ENCODE measurements around the gene SLC16A7.
"Not testable (repeated sequence)": the region's sequence is repeated elsewhere in the genome, so short reads cannot be mapped to it uniquely, and the experiment has no call there.

Gene SLC16A7

DNA sequence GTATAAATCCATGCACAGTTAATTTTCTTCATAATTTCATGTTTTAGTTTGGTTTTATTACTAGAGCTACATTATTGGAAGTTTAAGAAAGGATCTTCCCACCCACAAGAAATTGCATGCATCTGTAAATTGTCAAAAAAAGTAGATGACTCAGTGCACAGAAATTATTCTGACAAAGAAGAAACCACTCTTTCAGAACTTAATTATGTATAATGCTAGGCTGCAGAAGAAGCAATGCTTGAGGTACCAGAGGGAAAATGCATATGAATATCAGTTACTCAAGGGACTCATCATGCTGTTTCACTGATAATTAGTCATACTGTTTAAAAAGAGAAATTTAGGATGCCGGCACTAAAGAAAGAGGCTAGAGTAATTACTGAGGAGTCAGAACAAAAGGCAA lies 147.0 kb downstream of the SLC16A7 start:
- DNase-seq: no peak

GRCh38 chr12:59744564-59744963 lies 148.7 kb downstream of the SLC16A7 start:
- no peak for DNase-seq

DNA sequence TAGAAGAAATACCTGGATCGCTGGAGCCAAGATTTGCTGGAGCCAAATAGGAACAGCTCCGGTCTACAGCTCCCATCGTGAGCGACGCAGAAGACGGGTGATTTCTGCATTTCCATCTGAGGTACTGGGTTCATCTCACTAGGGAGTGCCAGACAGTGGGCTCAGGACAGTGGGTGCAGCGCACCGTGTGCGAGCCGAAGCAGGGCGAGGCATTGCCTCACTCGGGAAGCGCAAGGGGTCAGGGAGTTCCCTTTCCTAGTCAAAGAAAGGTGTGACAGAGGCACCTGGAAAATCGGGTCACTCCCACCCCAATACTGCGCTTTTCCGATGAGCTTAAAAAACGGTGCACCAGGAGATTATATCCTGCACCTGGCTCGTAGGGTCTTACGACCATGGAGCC lies 155.3 kb downstream of the SLC16A7 start:
- DNase-seq: not testable (repeated sequence)

GRCh38 chr12:59761542-59761941 lies 165.7 kb downstream of the SLC16A7 start:
- no peak for DNase-seq

DNA sequence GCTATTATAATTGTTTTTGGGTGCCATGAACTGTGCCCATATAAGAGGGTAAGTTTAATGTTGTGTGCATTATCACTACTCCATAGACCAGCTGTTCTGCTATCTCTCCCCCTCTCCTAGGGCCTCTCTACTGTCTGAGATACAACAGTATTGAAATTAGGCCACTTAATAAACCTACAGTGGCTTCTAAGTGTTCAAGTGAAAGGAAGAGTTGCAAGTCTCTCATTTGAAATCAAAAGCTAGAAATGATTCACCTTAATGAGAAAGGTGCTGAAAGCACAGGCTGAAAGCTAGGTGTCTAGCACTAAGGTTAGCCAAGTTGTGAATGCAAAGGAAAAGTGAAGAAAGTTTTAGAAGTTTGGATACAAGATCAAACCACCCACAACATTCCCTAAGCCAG lies 168.0 kb downstream of the SLC16A7 start:
- DNase-seq: no peak

GRCh38 chr12:59768031-59768430 lies 172.2 kb downstream of the SLC16A7 start:
- DNase-seq: no peak

DNA sequence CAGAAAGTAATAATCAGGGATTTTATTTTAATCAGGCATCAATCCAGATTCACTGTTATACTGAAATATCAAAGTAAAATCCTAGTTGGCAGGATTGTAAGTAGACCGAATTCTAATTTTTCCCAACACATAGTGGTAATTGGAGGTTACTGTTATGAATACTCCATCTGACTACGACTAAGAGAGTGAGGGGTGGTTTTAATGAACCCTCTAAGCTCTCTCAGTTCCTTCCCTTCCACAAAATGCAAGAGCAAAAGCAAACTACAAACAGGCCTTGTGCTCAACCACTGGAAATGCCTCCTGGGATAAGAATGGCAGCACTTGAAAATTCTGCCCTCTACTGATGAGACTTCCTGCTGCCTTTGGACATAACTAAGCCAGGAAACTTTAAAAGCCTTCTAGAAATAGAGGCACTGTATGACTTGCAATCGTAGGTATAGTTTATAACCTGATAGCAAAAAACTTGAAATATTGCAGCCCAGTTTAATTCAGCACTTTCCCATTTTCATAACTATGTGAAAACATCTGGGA lies 184.8 kb downstream of the SLC16A7 start:
- DNase-seq: no peak

DNA sequence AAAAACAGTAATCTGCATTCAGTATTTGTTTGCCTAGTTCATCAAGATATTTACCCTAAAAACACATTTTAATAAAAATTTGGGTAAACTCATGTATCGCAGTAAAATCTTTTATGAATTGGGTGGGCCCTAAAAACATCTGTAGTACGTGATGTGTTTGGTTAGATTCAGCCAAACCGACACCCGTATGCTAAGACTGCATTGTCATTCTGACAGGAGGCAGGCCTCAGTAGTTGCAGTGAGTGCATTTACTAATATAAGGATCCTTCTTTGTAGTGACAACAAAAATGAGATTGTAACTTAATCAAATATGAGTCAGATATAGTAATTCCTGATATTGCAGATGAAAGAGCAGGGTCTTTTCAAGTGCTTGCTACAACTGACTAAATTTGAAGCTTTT lies 191.8 kb downstream of the SLC16A7 start:
- DNase-seq: no peak

DNA sequence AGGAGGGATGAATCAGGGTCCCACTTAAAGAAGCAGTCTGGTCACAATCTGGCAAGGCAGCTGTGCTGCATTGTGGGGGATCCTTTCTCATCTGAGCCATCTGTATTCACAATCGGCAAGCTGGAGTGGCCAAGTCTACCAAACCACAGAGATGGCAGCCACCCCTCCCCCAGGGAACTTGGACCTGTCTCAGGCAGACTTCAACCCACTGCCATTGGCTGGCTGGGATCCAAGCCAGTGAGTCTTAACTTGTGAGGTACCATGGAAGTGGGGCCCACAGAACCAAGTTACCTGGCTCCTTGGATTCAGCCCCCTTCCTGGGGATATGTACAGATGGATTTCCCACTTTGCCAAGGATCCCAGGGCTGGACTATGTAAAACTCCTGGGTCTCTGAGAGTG lies 196.8 kb downstream of the SLC16A7 start:
- DNase-seq: no peak

- DNase-seq: no peak
Observed at GRCh38 chr12:59803735-59804134, 207.9 kb downstream of the SLC16A7 start.

GRCh38 chr12:59808317-59808910 lies 212.6 kb downstream of the SLC16A7 start:
- no peak for DNase-seq

DNA sequence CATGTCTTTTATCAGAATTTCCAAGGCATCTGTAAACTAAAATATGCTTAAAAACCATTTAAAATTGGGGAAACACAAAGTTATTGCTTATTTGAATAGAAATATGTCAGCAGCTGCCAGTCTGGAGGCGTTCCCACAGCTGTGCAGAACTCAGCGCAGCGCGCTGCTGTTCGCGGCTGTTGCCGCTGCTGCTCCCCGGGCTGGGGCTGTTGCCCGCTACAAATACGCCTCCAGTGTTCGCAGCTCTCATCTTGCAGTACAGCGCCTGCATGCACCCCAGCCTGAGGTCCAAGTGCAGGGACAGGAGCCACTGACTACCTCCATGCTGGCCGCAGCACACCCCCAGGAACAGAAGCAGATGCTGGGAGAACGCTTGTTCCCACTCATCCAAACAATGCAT lies 216.2 kb downstream of the SLC16A7 start:
- no peak for DNase-seq

DNA sequence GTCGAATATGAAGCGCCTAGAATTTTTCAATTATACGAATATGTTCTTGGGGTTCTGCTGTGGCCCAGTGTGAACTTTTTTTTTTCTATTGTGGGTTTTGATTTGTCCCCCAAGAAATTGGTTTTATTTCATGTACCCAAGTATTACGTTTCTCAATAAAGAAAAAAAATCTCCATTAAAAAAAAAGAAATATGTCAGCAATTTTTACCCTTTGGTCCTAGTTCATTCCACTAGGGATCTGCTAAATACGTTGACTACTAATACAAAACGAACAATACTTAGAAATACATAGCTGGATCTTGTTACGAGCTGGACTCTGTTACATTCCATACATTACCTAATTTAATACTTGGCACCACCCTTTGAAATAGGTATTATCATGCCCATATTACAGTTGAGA lies 216.9 kb downstream of the SLC16A7 start:
- DNase-seq: no peak

- DNase-seq: no peak
Observed at GRCh38 chr12:59820594-59821011, 224.8 kb downstream of the SLC16A7 start.

DNA sequence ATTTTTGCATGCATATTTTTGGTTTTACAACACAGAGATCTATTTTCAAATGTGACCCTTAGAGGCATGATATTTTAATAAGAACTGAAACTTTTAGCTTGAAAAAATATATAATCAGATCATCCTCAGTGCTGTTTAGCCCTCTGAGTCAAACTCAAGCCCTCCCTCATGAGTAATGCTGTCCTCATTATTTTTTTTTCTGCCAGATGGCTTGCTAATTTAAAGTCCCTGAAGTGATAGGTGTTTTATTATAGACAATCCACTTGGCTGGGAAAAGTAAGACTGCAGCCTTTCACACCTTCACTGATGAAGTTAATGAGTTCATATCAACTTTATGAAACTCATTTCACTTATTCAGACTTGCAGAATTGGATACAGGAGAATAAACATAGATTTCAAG lies 227.7 kb downstream of the SLC16A7 start:
- DNase-seq: no peak

GRCh38 chr12:59827767-59828166 lies 231.9 kb downstream of the SLC16A7 start:
- DNase-seq: no peak

DNA sequence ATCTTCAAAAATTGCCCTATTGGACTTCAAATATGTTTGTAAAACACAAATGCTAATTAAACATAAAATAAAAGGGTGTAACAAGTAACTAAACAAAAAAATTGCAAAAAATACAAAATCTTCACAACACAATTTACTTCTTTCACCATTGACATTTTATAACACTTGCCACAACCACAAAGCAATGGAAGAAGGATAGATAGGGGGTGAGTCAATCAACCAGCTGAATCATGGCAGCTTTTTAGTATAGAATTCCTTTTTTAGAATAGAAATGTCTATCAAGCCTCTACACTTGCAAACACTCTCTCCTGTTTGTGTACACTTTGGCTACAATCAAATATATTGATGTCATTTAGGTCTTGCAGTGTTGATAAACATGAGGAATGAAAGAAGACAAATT lies 232.7 kb downstream of the SLC16A7 start:
- no peak for DNase-seq

DNA sequence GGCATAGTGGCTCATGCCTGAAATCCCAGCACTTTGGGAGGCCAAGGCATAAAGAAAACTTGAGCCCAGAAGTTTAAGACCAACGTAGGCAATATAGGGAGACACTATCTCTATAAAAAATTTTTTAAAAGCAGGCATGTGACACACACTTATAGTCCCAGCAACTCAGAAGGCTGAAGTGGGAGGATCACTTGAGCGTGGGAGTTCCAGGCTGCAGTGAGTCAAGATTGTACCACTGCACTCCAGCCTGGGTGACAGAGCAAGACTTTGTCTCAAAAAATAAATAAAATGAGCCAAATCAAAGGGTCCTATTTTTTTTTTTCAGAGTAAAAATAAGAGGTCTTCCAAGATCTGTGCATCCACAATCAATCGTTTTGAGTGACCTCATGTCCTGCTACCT lies 237.6 kb downstream of the SLC16A7 start:
- no peak for DNase-seq

DNA sequence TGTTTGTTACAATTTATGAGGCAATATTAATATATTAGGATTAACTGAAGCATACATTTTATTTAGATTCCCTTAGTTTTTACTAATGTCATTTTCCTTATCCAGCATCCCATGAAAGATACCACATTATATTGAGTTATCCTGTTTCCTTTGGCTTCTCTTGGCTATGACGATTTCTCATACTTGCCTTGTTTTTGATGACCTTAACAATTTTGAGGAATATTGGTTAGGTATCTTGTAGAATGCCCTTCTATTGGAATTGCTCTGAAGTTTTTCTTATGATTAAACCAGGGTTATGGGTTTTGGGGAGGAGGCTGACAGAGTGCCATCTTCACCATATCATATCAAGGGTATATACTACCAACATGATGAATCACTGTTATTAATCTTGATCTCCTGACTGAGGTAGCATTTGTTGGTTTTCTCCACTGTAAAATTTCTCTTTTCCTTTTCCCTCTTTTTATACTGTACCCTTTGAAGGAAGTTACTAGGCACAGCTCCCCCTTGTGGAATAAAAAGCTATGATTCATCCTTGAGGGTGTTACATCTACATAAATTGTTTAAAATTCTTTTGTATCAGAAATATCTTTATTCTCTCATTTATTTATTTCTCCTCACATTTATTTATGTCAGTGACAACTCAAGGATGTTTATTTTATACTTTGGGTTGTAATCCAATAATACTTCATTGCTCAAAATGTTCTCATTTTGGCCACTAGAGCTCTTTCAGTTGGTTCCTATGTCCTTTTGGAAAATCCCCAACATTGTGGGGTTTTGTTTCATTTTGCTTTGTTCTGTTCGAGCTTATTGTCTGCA lies 239.0 kb downstream of the SLC16A7 start:
- DNase-seq: no peak

All from stimulated activated naive CD4-positive, alpha-beta T cell treated with Interleukin-2 at 50 U/mL for 16 hours (primary cell).